ENCODE results near the gene BAIAP2L1. TPM values are rescaled to one million over a fixed set of nuclear protein-coding genes. Genes with fewer than 3 reads are reported as not detected.

The BAIAP2L1 gene
- total and polyA plus RNA-seq, 4 donors, result 0.23 to 5.4 (median 2.7) TPM

GRCh38 chr7:98312201-98312600 is 88.7 kb downstream of the BAIAP2L1 start:
- peak in 1 of 2 donors; percentile 32 for DNase-seq
- Histone ChIP-seq H3K4me3 (ENCODE audit: low read length in 2 of 2) (no peak overlapping the region), H3K27ac (ENCODE audit: low read depth in 1 of 2, low read length in 2 of 2) (no peak overlapping the region), H3K36me3 (ENCODE audit: control insufficient read depth in 1 of 2, insufficient read depth in 2 of 2, low read length in 1 of 2) (no peaks in the 10 kb centered on the region), H3K27me3 (ENCODE audit: control insufficient read depth in 1 of 2, insufficient read depth in 2 of 2, low read length in 1 of 2) (no peaks in the 10 kb centered on the region), H3K9me3 (ENCODE audit: control insufficient read depth, low read length) (no peaks in the 10 kb centered on the region), H3K4me1 (ENCODE audit: control insufficient read depth in 1 of 2, insufficient read depth in 2 of 2, low read length in 2 of 2) (no peaks in the 10 kb centered on the region)
- intact Hi-C loops (cut with DNase I), result no loop called here
- no peak for ATAC-seq (ENCODE audit: low FRiP score)
- WGBS, 2 donors, result 81 to 84% methylated on average over 7 of the region's 7 CpGs

GRCh38 chr7:98309566-98309965 is 91.3 kb downstream of the BAIAP2L1 start:
- Histone ChIP-seq H3K9me3 (ENCODE audit: control insufficient read depth, low read length) (no peaks in the 10 kb centered on the region), H3K27me3 (ENCODE audit: control insufficient read depth in 1 of 2, insufficient read depth in 2 of 2, low read length in 1 of 2) (no peaks in the 10 kb centered on the region), H3K36me3 (ENCODE audit: control insufficient read depth in 1 of 2, insufficient read depth in 2 of 2, low read length in 1 of 2) (no peaks in the 10 kb centered on the region), H3K4me1 (ENCODE audit: control insufficient read depth in 1 of 2, insufficient read depth in 2 of 2, low read length in 2 of 2) (no peaks in the 10 kb centered on the region), H3K4me3 (ENCODE audit: low read length in 2 of 2) (no peak overlapping the region), H3K27ac (ENCODE audit: low read depth in 1 of 2, low read length in 2 of 2) (no peak overlapping the region)
- WGBS, 2 donors, result 97 to 99% methylated on average over 8 of the region's 8 CpGs
- ATAC-seq (ENCODE audit: low FRiP score), result no peak
- DNase-seq, result peak in 1 of 2 donors; percentile 55
- intact Hi-C loops (cut with DNase I), result no loop called here

GRCh38 chr7:98307971-98308466 is 92.9 kb downstream of the BAIAP2L1 start:
- DNase-seq, result no peak
- H3K9me3 ChIP-seq (ENCODE audit: control insufficient read depth, low read length), result no peaks in the 10 kb centered on the region
- H3K4me1 ChIP-seq (ENCODE audit: control insufficient read depth in 1 of 2, insufficient read depth in 2 of 2, low read length in 2 of 2), result no peaks in the 10 kb centered on the region
- no peaks in the 10 kb centered on the region for H3K36me3 ChIP-seq (ENCODE audit: control insufficient read depth in 1 of 2, insufficient read depth in 2 of 2, low read length in 1 of 2)
- no peak overlapping the region for H3K27ac ChIP-seq (ENCODE audit: low read depth in 1 of 2, low read length in 2 of 2)
- WGBS, 2 donors, result 96 to 97% methylated on average over 14 of the region's 14 CpGs
- intact Hi-C loops (cut with DNase I), result no loop called here
- no peaks in the 10 kb centered on the region for H3K27me3 ChIP-seq (ENCODE audit: control insufficient read depth in 1 of 2, insufficient read depth in 2 of 2, low read length in 1 of 2)
- no peak overlapping the region for H3K4me3 ChIP-seq (ENCODE audit: low read length in 2 of 2)
- ATAC-seq (ENCODE audit: low FRiP score), result no peak

- ATAC-seq (ENCODE audit: low FRiP score) (no peak), DNase-seq (no peak)
- Histone ChIP-seq H3K9me3 (ENCODE audit: control insufficient read depth, low read length) (no peaks in the 10 kb centered on the region), H3K27ac (ENCODE audit: low read depth in 1 of 2, low read length in 2 of 2) (no peak overlapping the region), H3K4me3 (ENCODE audit: low read length in 2 of 2) (no peak overlapping the region), H3K27me3 (ENCODE audit: control insufficient read depth in 1 of 2, insufficient read depth in 2 of 2, low read length in 1 of 2) (no peaks in the 10 kb centered on the region), H3K36me3 (ENCODE audit: control insufficient read depth in 1 of 2, insufficient read depth in 2 of 2, low read length in 1 of 2) (no peaks in the 10 kb centered on the region), H3K4me1 (ENCODE audit: control insufficient read depth in 1 of 2, insufficient read depth in 2 of 2, low read length in 2 of 2) (no peaks in the 10 kb centered on the region)
- intact Hi-C loops (cut with DNase I), result no loop called here
- 69 to 70% methylated on average over 22 of the region's 22 CpGs for WGBS, 2 donors
Observed at GRCh38 chr7:98305951-98306535, 94.8 kb downstream of the BAIAP2L1 start.

- intact Hi-C loops (cut with DNase I), result no loop called here
- ATAC-seq (ENCODE audit: low FRiP score), result no peak
Observed at GRCh38 chr7:98303906-98304305, 97.0 kb downstream of the BAIAP2L1 start.

GRCh38 chr7:98303176-98303865 is 97.6 kb downstream of the BAIAP2L1 start:
- Histone ChIP-seq H3K4me1 (ENCODE audit: control insufficient read depth in 1 of 2, insufficient read depth in 2 of 2, low read length in 2 of 2) (no peaks in the 10 kb centered on the region), H3K4me3 (ENCODE audit: low read length in 2 of 2) (no peak overlapping the region), H3K27ac (ENCODE audit: low read depth in 1 of 2, low read length in 2 of 2) (no peak overlapping the region), H3K9me3 (ENCODE audit: control insufficient read depth, low read length) (no peaks in the 10 kb centered on the region), H3K27me3 (ENCODE audit: control insufficient read depth in 1 of 2, insufficient read depth in 2 of 2, low read length in 1 of 2) (no peaks in the 10 kb centered on the region), H3K36me3 (ENCODE audit: control insufficient read depth in 1 of 2, insufficient read depth in 2 of 2, low read length in 1 of 2) (no peaks in the 10 kb centered on the region)
- intact Hi-C loops (cut with DNase I), result no loop called here
- WGBS, 2 donors, result 88% methylated on average over 19 of the region's 19 CpGs
- DNase-seq, result no peak
- ATAC-seq (ENCODE audit: low FRiP score), result no peak

More at GRCh38 chr7:98303906-98304305, 97.0 kb downstream of the BAIAP2L1 start:
- H3K27ac ChIP-seq (ENCODE audit: low read depth in 1 of 2, low read length in 2 of 2), result no peak overlapping the region
- WGBS, 2 donors, result 61 to 68% methylated on average over 15 of the region's 15 CpGs
- no peak for DNase-seq
- H3K4me1 ChIP-seq (ENCODE audit: control insufficient read depth in 1 of 2, insufficient read depth in 2 of 2, low read length in 2 of 2), result no peaks in the 10 kb centered on the region
- no peaks in the 10 kb centered on the region for H3K36me3 ChIP-seq (ENCODE audit: control insufficient read depth in 1 of 2, insufficient read depth in 2 of 2, low read length in 1 of 2)
- H3K9me3 ChIP-seq (ENCODE audit: control insufficient read depth, low read length), result no peaks in the 10 kb centered on the region
- H3K27me3 ChIP-seq (ENCODE audit: control insufficient read depth in 1 of 2, insufficient read depth in 2 of 2, low read length in 1 of 2), result no peaks in the 10 kb centered on the region
- H3K4me3 ChIP-seq (ENCODE audit: low read length in 2 of 2), result no peak overlapping the region

GRCh38 chr7:98301693-98302470 is 99.0 kb downstream of the BAIAP2L1 start:
- 83 to 87% methylated on average over 22 of the region's 22 CpGs for WGBS, 2 donors
- no peaks in the 10 kb centered on the region for H3K4me1 ChIP-seq (ENCODE audit: control insufficient read depth in 1 of 2, insufficient read depth in 2 of 2, low read length in 2 of 2)
- ATAC-seq (ENCODE audit: low FRiP score) (no peak), DNase-seq (no peak)
- H3K27ac ChIP-seq (ENCODE audit: low read depth in 1 of 2, low read length in 2 of 2), result no peak overlapping the region
- H3K36me3 ChIP-seq (ENCODE audit: control insufficient read depth in 1 of 2, insufficient read depth in 2 of 2, low read length in 1 of 2), result no peaks in the 10 kb centered on the region
- H3K27me3 ChIP-seq (ENCODE audit: control insufficient read depth in 1 of 2, insufficient read depth in 2 of 2, low read length in 1 of 2), result no peaks in the 10 kb centered on the region
- intact Hi-C loops (cut with DNase I), result no loop called here
- no peaks in the 10 kb centered on the region for H3K9me3 ChIP-seq (ENCODE audit: control insufficient read depth, low read length)
- H3K4me3 ChIP-seq (ENCODE audit: low read length in 2 of 2), result no peak overlapping the region

- Histone ChIP-seq H3K4me3 (ENCODE audit: low read length in 2 of 2) (no peak overlapping the region), H3K27ac (ENCODE audit: low read depth in 1 of 2, low read length in 2 of 2) (no peak overlapping the region), H3K9me3 (ENCODE audit: control insufficient read depth, low read length) (no peaks in the 10 kb centered on the region), H3K36me3 (ENCODE audit: control insufficient read depth in 1 of 2, insufficient read depth in 2 of 2, low read length in 1 of 2) (no peaks in the 10 kb centered on the region), H3K4me1 (ENCODE audit: control insufficient read depth in 1 of 2, insufficient read depth in 2 of 2, low read length in 2 of 2) (no peaks in the 10 kb centered on the region), H3K27me3 (ENCODE audit: control insufficient read depth in 1 of 2, insufficient read depth in 2 of 2, low read length in 1 of 2) (no peaks in the 10 kb centered on the region)
- ATAC-seq (ENCODE audit: low FRiP score) (no peak), DNase-seq (no peak)
- intact Hi-C loops (cut with DNase I), result no loop called here
- 81 to 86% methylated on average over 26 of the region's 26 CpGs for WGBS, 2 donors
Observed at GRCh38 chr7:98300595-98301372, 100.1 kb downstream of the BAIAP2L1 start.
